AG20443 (cell line): ENCODE measurements around the gene PLAU.
A peak's percentile ranks its signal among the peaks of the same experiment; 100 is the strongest.
"Not testable (repeated sequence)": the region's sequence is repeated elsewhere in the genome, so short reads cannot be mapped to it uniquely, and the experiment has no call there.

Source experiments
- DNase-seq: peaks from one replicate; pipeline ENCODE4 v3.0.0; 2012; ENCODE audit warnings: low spot score, mixed read lengths

Gene PLAU

DNA sequence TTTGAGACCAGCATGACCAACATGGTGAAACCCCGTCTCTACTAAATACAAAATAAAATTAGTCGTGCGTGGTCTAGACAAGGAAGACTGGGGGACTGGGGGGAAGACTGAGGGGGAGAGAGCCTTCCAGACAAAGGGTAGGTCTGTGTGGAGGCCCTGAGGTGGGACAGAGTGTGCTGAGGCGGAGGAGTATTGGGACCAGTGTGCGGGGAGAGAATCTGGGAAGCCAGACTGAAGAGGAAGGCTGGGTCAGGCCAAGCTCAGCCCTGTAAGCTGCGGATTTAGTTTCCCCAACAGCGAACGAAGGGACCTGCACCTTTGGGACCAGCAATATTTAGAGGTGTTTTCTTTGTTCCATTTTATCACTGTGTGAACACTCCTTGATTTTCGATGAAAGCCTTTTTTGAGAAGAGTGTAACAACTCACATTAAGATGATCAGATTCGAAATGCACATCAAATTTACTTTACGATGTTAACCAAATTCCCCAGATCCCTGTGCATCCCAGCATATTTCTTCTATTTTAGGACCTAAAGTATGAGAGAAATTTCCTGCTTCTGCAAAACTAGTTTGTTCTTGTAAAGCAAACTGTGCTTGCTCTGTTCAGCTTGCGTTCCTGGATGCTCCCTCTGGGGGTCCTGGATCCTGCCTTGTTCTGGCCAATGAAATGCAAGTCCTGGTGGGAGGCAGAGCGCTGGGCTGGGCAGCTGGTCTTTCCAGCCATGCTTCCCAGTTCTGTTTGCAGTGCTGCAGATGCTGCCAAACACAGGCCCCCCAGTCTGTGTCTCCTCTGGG lies 39.4 kb downstream of the PLAU start:
- no peak for DNase-seq

DNA sequence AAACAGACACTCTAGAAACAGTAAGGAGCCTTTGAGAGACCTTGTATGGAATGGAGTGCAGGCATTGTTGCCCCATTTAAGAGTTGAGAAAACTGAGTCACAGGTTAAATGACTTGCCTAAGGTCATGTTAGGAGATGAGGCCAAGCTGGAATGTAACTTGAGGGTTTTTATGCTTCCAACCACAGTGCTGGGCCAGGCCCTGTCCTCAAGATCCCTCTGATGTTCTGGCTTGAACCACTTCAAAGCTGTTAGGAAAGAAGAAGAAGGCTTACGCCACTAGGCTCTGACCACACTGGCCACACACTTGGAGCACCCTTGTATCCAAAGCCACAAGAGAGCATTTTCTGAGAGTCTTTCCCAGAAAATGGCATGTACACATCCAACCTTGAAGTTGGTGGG lies 42.7 kb downstream of the PLAU start:
- DNase-seq = no peak

DNA sequence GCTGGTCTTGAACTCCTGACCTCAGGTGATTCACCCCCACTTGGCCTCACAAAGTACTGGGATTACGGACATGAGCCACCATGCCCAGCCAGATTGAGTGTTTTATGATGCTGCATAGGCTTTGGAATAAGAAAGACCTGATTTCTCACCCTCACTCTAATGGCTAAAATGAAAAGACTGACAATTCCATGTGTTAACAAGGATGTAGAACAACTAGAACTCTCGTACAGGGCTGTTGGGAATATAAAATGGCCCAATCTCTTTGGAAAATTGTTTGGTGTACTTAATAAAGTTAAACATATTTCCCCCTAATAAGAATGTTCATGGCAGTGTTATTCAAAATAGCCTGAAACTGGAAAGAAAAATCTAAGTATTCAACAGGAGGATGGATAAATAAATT lies 43.8 kb downstream of the PLAU start:
- DNase-seq = no peak

DNA sequence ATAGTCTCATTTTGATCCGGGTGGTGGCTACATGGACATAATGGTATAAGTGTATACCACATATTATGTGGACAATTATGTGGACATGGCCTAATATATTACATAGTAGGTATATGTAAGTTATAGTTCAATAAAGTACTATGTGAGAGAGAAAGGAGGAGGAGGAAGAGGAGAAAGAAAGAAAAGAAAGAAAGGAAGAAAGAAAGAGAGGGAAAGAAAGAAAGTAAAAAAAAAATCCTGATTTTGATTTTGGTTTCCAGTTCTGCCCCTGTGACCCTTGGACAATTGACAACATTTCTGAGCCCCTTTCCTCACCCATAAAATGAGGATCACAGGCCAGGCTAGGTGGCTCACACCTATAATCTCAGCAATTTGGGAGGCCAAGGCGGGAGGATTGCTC lies 44.8 kb downstream of the PLAU start:
- no peak for DNase-seq

DNA sequence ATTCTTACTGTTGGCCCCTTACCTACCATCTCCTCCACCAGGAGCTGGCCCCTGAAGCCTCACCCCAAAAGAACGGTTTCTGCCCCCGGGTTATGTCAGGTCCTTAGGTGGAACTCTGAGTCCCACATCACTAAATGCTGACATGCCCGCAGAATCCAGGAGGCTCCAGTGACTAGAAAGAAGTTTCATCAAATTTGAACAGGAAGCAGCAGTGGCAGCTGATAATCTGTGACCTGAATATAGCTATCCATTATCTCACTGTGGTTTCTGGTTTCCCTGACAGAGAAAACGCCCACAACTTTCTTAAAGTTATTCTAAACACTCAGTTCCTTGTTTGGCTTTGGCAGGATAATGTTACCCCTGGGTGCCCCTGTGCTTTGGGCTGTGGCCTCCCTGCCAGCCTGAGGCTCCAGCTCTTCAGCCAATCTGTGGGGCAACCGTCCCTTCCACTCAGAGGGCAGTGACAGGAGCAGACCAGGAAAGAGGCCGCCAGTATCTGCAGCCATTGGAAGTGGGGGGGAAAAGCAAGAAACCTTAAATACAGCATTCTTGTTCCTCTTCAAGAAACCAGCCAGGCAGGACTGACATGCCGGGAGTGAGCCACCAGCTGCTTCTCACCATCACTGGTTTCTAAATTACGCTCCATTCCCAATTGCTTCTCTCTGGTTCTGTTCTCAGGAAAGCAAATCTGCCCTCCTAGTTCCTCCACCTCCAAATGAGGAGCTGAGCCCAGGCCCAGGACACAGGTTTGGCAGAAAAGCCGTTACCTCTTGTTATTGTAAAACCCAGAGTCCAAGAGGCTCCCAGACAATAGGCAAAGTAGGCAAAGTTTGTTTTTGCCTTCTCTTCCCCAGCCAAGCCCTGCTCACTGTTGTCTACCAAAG lies 45.8 kb downstream of the PLAU start:
- DNase-seq = no peak

DNA sequence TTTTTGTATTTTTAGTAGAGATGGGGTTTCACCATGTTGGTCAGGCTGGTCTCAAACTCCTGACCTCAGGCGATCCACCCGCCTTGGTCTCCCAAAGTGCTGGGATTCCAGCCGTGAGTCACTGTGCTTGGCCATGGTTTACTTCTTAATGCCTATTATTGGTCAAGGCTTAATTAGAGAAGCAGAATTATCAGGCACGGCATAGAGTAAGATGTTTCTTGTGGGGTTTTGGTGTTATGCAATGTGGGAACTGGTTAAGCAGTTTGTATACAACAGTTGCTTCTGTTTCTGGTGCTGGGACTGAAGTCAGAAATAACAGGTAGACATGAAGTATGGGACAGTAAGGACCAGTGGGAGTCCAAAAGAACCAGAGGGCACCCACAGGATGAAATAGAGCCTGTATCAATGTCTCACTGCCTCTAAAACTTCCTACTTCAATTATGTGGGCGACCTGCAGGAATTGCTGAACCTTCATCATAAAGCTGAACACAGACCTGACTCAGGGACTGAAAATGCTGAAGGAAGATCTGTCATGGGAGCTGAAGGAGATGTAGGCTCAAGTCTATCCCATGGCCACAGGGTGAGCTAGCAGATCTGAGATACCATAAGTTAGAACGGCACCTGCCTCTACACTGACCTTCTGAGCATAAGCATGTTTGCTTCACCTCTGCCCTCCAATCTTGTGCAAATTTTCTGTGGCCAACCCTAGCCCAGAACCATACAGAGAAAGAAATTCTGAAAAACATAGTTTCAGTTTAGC lies 48.7 kb downstream of the PLAU start:
- DNase-seq = no peak

DNA sequence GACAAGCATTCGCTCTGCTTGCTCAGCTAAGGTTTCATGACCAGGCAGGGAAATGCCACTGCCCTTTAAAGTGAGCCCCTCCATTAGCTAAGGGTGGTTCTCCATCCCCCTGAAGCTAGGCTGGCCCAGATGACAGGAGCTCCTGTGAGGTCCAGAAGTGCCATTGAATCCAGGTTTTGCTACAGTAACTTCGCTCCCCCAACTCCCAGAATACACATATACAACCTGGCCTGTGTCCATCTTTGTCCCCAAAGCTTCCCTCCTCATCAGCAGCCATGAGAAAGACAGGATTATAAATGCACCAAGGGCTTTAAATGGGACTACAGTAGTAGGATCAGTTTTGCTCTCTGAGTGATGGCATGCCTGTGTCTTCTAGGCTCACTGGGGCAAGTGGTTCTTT lies 51.5 kb downstream of the PLAU start:
- no peak for DNase-seq

DNA sequence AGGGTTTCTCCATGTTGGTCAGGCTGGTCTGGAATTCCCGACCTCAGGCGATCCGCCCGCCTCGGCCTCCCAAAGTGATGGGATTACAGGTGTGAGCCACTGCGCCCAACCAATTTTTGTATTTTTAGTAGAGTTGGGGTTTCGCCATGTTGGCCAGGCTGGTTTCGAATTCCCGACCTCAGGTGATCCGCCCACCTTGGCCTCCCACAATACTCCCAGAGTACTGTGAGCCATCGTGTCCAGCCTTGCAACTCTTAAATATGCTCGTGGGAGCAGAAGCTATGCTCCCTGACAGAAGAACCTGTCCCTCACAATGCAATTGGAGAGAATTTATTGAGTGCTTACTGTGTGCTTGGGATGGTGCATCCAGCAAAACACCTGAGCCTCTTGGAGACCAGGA lies 52.6 kb downstream of the PLAU start:
- DNase-seq = not testable (repeated sequence)

DNA sequence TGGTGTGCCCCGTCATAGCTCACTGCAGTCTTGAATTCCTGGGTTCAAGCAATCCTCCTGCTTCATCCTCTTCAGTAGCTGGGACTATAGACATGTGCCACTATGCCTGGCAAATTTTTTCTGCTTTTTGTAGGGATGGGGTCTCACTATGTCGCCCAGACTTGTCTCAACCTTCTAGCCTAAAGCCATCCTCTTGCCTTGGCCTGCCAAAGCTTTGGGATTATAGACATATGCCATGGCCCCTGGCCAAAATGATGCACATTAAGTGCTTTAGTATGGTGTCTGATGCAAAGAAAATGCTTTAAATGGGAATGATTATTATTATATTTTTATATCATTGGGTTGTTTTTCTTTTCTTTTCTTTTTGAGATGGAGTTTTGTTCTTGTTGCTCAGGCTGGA lies 53.8 kb downstream of the PLAU start:
- DNase-seq = no peak

DNA sequence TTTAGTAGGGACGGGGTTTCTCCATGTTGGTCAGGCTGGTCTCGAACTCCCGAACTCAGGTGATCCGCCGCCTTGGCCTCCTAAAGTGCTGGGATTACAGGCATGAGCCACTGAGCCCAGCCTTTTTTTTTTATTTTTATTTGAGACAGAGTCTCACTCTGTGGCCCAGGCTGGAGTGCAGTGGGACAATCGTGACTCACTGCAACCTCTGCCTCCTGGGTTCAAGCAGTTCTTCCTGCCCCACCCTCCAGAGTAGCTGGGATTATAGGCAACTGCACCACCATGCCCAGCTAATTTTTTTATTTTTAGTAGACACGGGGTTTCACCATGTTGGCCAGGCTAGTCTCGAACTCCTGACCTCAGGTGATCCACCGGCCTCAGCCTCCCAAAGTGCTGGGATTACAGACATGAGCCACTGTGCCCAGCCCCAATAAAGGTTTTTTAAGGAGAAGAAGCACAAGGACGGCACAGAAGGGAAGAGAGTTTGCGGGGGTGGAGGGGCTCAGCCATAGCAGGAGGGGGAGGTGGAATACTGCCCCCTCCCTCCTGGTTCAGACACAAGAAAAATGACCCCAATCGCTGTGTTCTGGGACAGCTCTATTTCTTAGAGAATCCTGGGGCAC lies 54.4 kb downstream of the PLAU start:
- not testable (repeated sequence) for DNase-seq

DNA sequence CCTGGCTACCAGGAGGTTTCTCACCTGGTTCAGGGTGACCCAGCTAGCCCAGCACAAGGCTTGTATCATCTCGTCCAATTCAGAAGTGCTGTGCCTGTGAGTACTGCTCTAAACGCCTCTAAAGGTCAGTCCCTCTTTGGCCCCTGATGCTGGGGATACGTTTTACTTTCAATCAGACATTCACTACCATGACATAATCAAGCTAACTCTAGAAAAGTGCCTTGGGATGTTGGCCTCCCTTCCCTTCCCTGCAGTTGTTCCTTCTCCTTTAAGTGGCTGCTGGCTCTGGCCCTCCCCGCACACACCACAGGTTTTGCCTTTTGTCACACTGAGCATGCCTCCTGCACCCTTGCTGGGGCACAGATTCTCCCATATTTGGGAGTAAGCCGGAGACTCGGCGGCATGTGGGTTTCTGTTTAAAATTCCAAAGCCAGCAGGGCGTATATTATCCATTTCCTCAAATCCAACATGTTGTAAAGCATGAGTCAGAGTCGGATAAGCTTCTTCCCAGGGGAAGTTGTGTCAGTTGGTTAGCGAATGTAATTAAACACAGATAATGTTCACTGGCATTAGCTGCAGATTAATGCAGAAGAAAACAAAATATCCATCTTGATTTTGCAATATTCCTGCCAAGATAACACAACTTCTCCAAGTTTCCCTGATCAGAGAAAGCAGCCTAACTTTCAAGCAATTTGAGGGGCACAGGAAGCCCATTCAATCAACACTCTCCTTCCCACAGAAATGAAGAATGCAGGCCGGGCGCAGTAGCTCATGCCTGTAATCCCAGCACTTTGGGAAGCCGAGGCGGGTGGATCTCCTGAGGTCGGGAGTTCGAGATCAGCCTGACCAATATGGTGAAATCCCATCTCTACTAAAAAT lies 55.2 kb downstream of the PLAU start:
- peak; percentile 95 for DNase-seq

DNA sequence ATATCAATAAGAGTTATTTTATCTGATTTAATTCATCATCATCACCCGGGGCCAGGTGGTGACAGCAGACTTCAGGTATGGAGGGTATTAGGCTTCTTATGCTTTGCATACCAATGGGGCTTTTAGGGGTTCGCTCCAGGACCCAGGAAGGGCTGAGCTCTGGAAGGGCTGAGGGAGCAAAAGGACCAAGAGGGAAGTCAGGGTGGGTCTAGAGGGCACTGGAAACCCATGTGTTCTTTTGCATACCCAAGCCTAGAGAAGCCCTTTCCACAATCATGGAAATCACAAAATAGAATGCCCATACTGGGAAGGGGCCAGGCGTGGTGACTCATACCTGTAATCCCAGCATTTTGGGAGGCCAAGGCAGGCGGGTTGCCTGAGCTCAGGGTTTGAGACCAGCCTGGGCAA lies 56.1 kb downstream of the PLAU start:
- no peak for DNase-seq
